ENCODE data around the gene CLDND2.
"Not testable (repeated sequence)": the region's sequence is repeated elsewhere in the genome, so short reads cannot be mapped to it uniquely, and the experiment has no call there.

The CLDND2 gene

GRCh38 chr19:51368366-51369282 lies at the start of gene CLDND2:
CLDND2 (minus strand) TSS chr19:51369003; CDS start chr19:51368577, 426 bp downstream.
- no peak for FAIRE-seq
- DNase-seq (ENCODE audit: low spot score), result no peak

GRCh38 chr19:51417810-51418157 lies 49.0 kb upstream of the CLDND2 start:
- FAIRE-seq, result no peak
- DNase-seq (ENCODE audit: low spot score), result no peak

- DNase-seq (ENCODE audit: low spot score) (no peak), FAIRE-seq (no peak)
These were observed 48.5 kb upstream of the CLDND2 start, which contains the start of gene SIGLEC10 for GRCh38 chr19:51417107-51417809. SIGLEC10 (minus strand) TSS chr19:51417642; CDS start chr19:51417581, 61 bp downstream.

GRCh38 chr19:51416422-51416821 lies 47.6 kb upstream of the CLDND2 start:
- FAIRE-seq; DNase-seq (ENCODE audit: low spot score): not testable (repeated sequence)

- FAIRE-seq, result no peak
- DNase-seq (ENCODE audit: low spot score), result no peak
These were observed 46.4 kb upstream of the CLDND2 start for GRCh38 chr19:51415187-51415586.

- peak; percentile 5 for DNase-seq (ENCODE audit: low spot score)
These were observed 42.3 kb upstream of the CLDND2 start for GRCh38 chr19:51410950-51411748.

GRCh38 chr19:51407511-51408131 lies 38.8 kb upstream of the CLDND2 start:
- DNase-seq (ENCODE audit: low spot score) (no peak), FAIRE-seq (no peak)

More at GRCh38 chr19:51410950-51411748, 42.3 kb upstream of the CLDND2 start:
- FAIRE-seq, result no peak

- no peak for DNase-seq (ENCODE audit: low spot score)
- FAIRE-seq, result no peak
These were observed 33.3 kb upstream of the CLDND2 start for GRCh38 chr19:51402117-51402516.

- not testable (repeated sequence) for DNase-seq (ENCODE audit: low spot score); FAIRE-seq
These were observed 31.1 kb upstream of the CLDND2 start for GRCh38 chr19:51399936-51400335.

GRCh38 chr19:51399231-51399630 lies 30.4 kb upstream of the CLDND2 start:
- no peak for DNase-seq (ENCODE audit: low spot score)
- FAIRE-seq, result no peak

- no peak for FAIRE-seq
- no peak for DNase-seq (ENCODE audit: low spot score)
These were observed 29.4 kb upstream of the CLDND2 start for GRCh38 chr19:51398096-51398704.

GRCh38 chr19:51397453-51397852 lies 28.6 kb upstream of the CLDND2 start:
- not testable (repeated sequence) for DNase-seq (ENCODE audit: low spot score); FAIRE-seq

- DNase-seq (ENCODE audit: low spot score) (no peak), FAIRE-seq (no peak)
These were observed 27.4 kb upstream of the CLDND2 start for GRCh38 chr19:51396175-51396574.

GRCh38 chr19:51394050-51394836 lies 25.4 kb upstream of the CLDND2 start:
- FAIRE-seq (peak; percentile 90), DNase-seq (ENCODE audit: low spot score) (peak; percentile 93)

- no peak for FAIRE-seq
These were observed 23.9 kb upstream of the CLDND2 start for GRCh38 chr19:51392701-51393100.

GRCh38 chr19:51391073-51391611 lies 22.3 kb upstream of the CLDND2 start:
- FAIRE-seq (no peak), DNase-seq (ENCODE audit: low spot score) (no peak)

More at GRCh38 chr19:51392701-51393100, 23.9 kb upstream of the CLDND2 start:
- DNase-seq (ENCODE audit: low spot score), result no peak

GRCh38 chr19:51389143-51389542 lies 20.3 kb upstream of the CLDND2 start:
- FAIRE-seq, result no peak
- DNase-seq (ENCODE audit: low spot score), result no peak

GRCh38 chr19:51387924-51388389 lies 19.2 kb upstream of the CLDND2 start, which contains the start of gene LIM2:
LIM2 (minus strand) TSS chr19:51387974; CDS start chr19:51387443, 531 bp downstream.
- no peak for DNase-seq (ENCODE audit: low spot score)
- FAIRE-seq, result no peak

GRCh38 chr19:51386882-51387520 lies 18.2 kb upstream of the CLDND2 start:
- FAIRE-seq (no peak), DNase-seq (ENCODE audit: low spot score) (no peak)

Data from RCC 7860 (cell line).